Left lung (tissue), 10 donors: ENCODE results near the gene FAM171A2. TPM values are rescaled to one million over a fixed set of nuclear protein-coding genes. Genes with fewer than 3 reads are reported as not detected.

Experiments used
- ATAC-seq: fragments of 200-7000 bp; cut with Tn5 transposase; one replicate; pipeline ENCODE4 v1.9.1; 2020; ENCODE audit warnings: moderate library complexity
- DNase-seq, 4 donors: peaks; one replicate each; pipeline ENCODE4 v3.0.0-alpha.2; 2013 to 2020
- H3K27ac ChIP-seq, 2 donors: fragments of 200-600 bp; sonication (generic) in 1 of 2; one replicate each; pipeline versions ENCODE4 v1.5.0 to v1.8.0; 2020 to 2021
- H3K27me3 ChIP-seq, 2 donors: fragments of 200-600 bp; sonication (generic) in 1 of 2; one replicate each; pipeline versions ENCODE4 v1.5.0 to v1.8.0; 2020 to 2021
- H3K36me3 ChIP-seq, 2 donors: fragments of 200-600 bp; sonication (generic) in 1 of 2; one replicate each; pipeline versions ENCODE4 v1.5.0 to v1.8.0; 2020 to 2021
- H3K4me1 ChIP-seq, 2 donors: fragments of 200-600 bp; one replicate each; pipeline ENCODE4 v1.8.0; 2021
- H3K4me3 ChIP-seq, 2 donors: fragments of 200-600 bp; sonication (generic) in 1 of 2; one replicate each; pipeline versions ENCODE4 v1.5.0 to v1.8.0; 2020 to 2021; ENCODE audit warnings: mild to moderate bottlenecking in 1 of 2
- H3K9me3 ChIP-seq, 2 donors: fragments of 200-600 bp; sonication (generic) in 1 of 2; one replicate each; pipeline versions ENCODE4 v1.5.0 to v1.8.0; 2020 to 2021
- CTCF ChIP-seq, 2 donors: fragments of 200-600 bp; sonication (generic) in 1 of 2; IDR thresholded peaks; one replicate each; pipeline versions ENCODE4 v1.5.0 to v1.8.0; 2021; ENCODE audit warnings: antibody characterized with exemption in 2 of 2
- intact Hi-C, 2 donors: fragments of 100-400 bp; cut with DNase I; formaldehyde crosslinking; loops; one replicate each; pipeline versions ENCODE4 v1.11.2 to v1.14.2; 2022
- polyA plus RNA-seq, 6 donors: library from polyadenylated mRNA; unstranded; fragments of 120-200 nt; gene quantifications; one replicate each; pipeline ENCODE4 v1.2.1, GENCODE V29; 2013; ENCODE audit not compliant: insufficient read length in 6 of 6
- total RNA-seq, 2 donors: library from RNA; stranded (reverse); fragmentation: NEBNext Ultra II Directional; extraction: Animal tissue kit (Norgen Biotek cat#: 25700); gene quantifications; one replicate each; pipeline ENCODE4 v1.2.1, GENCODE V29; 2021
- donor health status: DM: no; HTN: yes; CAD: no.
- donor health status: DM: no; HTN: no; CAD: no.

The FAM171A2 gene
- total and polyA plus RNA-seq, 8 donors, result 1.4 to 34.0 (median 29.4) TPM

- intact Hi-C loops, result loop anchor here (5.0 to 10.0 kb wide), 2 partner anchors 110 to 112 kb away; partner anchors contain the start of gene UBTF (in 1 of the 2)
- Histone ChIP-seq H3K27me3 (no peaks in the 10 kb centered on the region), H3K4me3 (peak within 1 kb of the TSS; percentile 94 to 99), H3K36me3 (peaks cover 0 to 31% of the 10 kb centered on the region in 2 donors), H3K9me3 (no peaks in the 10 kb centered on the region), H3K27ac (peak within 1 kb of the TSS; percentile 88 to 96), H3K4me1 (peaks cover 16 to 36% of the 10 kb centered on the region in 2 donors)
- ATAC-seq (peak; percentile 92), DNase-seq (peak; percentile 90 to 100 (median 95))
- no peak for TF ChIP-seq CTCF (IDR thresholded peaks at IDR 0.05)
Observed at GRCh38 chr17:44324571-44325275, 38.9 kb downstream of the FAM171A2 start, which contains the start of gene SLC25A39. SLC25A39 (minus strand) TSS chr17:44324823; CDS start chr17:44323562, 1,261 bp downstream.

GRCh38 chr17:44324092-44324570, 39.5 kb downstream of the FAM171A2 start:
- intact Hi-C loops, result loop anchor here in 1 of 2 donors (10.0 kb wide), 1 partner anchor 109 kb away; the partner anchor contains the start of gene UBTF

DNA sequence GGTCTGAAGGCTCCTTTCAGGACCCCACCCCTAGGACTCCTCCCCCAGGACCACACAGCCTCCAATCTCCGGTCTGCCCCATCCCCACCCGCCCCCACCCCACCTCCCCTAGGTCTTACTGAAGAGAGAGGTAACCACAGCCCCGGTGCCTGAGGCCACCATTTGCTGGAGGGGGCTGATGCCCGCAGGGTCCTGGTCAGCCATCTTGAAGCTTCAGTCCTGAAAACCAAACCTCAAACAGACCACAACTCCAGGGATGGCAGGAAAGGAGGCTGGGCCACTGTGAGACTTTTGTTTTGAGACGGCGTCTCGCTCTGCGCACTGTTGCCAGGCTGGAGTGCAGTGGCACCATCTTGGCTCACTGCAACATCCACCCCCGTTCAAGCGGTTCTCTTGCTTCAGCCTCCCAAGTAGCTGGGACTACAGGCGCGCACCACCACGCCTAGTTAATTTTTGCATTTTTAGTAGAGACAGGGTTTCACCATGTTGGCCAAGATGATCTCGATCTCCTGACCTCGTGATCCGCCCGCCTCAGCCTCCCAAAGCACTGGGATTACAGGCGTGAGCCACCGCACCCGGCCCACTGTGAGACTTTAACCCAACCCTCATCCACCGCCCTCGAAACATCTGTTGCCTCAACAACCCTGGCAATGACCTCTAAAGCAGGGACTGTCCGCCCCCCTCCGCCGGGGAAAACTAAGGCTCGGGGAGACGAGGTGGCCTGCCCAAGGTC, 40.1 kb downstream of the FAM171A2 start:
- H3K4me3 ChIP-seq, result peak overlapping the region; percentile 94 to 99
- TF ChIP-seq CTCF (IDR thresholded peaks at IDR 0.05), result no peak
- ATAC-seq (no peak), DNase-seq (no peak)
- H3K36me3 ChIP-seq, result peaks cover 0 to 43% of the 10 kb centered on the region in 2 donors
- H3K27me3 ChIP-seq, result peaks cover 0 to under 1% of the 10 kb centered on the region in 2 donors
- H3K27ac ChIP-seq, result no peak overlapping the region
- intact Hi-C loops, result loop anchor here in 1 of 2 donors (10.0 kb wide), 1 partner anchor 109 kb away; the partner anchor contains the start of gene UBTF
- H3K9me3 ChIP-seq, result no peaks in the 10 kb centered on the region
- H3K4me1 ChIP-seq, result peaks cover 16 to 36% of the 10 kb centered on the region in 2 donors

More at GRCh38 chr17:44324092-44324570, 39.5 kb downstream of the FAM171A2 start:
- Histone ChIP-seq H3K9me3 (no peaks in the 10 kb centered on the region), H3K27ac (peak overlapping the region; percentile 88 to 96), H3K27me3 (no peaks in the 10 kb centered on the region), H3K36me3 (peaks cover 0 to 37% of the 10 kb centered on the region in 2 donors), H3K4me1 (peaks cover 16 to 36% of the 10 kb centered on the region in 2 donors), H3K4me3 (peak overlapping the region; percentile 94 to 99)
- peak; percentile 1 for ATAC-seq
- TF ChIP-seq CTCF (IDR thresholded peaks at IDR 0.05), result no peak
- no peak for DNase-seq

DNA sequence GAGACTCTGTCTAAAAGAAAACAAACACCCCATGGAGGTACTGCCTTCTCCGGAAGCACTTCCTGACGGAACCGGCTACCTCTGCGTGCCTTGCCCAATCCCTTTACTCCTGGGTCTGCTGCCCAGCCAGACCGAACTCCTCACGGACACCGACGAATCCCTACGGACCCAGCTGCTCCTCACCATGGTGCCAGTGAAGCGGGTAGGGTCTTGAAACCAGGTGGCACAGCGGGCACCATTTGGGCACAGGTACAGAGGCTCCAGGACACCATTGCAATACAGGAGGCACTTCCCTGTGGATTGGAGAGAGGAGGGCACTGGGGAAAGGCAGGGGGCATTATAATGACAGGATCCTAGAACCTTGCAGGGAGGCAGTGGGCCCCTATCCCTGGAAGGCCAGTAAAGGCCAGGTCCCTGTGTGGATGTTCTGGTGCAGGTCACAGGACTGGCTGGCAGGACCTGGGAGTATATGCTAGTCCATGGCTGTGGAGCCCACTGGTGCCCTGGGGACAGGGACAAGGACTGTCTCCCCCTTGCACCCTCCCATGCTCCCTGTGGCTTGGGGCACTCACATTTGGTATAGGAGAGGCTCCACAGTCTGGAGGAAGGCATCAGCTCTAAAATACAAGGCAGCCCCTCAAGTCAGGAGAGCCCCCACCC, 41.3 kb downstream of the FAM171A2 start:
- DNase-seq (no peak), ATAC-seq (no peak)
- no peak for TF ChIP-seq CTCF (IDR thresholded peaks at IDR 0.05)
- no peak overlapping the region for H3K4me3 ChIP-seq
- peaks cover 0 to 45% of the 10 kb centered on the region in 2 donors for H3K36me3 ChIP-seq
- intact Hi-C loops, result loop anchor here in 1 of 2 donors (10.0 kb wide), 1 partner anchor 108 kb away; the partner anchor contains the start of gene UBTF
- no peak overlapping the region for H3K27ac ChIP-seq
- peaks cover under 1 to 12% of the 10 kb centered on the region in 2 donors for H3K27me3 ChIP-seq
- no peaks in the 10 kb centered on the region for H3K9me3 ChIP-seq
- peaks cover 16 to 36% of the 10 kb centered on the region in 2 donors for H3K4me1 ChIP-seq
